Activated T-helper 2 cell treated with anti-CD3 and anti-CD28 coated beads, Interferon-gamma antibody, Interleukin-2, Interleukin-4, amounts not matched to agents 10 μg/mL and 5 μg/mL and 100 μg/mL, durations not matched to agents 14 hours and 24 hours and 36 hours (primary cell): ENCODE measurements around the gene ZNF146. TPM values are rescaled to one million over a fixed set of nuclear protein-coding genes. Genes with fewer than 3 reads are reported as not detected.

Experiments used
- DNase-seq: peaks from one replicate; pipeline ENCODE4 v3.0.0; 2021; ENCODE audit warnings: low spot score
- H3K27ac Mint-ChIP-seq: one replicate; pipeline ENCODE4 v1.8.0; 2021; ENCODE audit warnings: mixed read lengths
- H3K27me3 Mint-ChIP-seq: one replicate; pipeline ENCODE4 v1.8.0; 2021; ENCODE audit warnings: low read depth, mixed read lengths
- H3K36me3 Mint-ChIP-seq: one replicate; pipeline ENCODE4 v1.8.0; 2021; ENCODE audit warnings: low read depth, mixed read lengths
- H3K4me1 Mint-ChIP-seq: one replicate; pipeline ENCODE4 v1.8.0; 2021; ENCODE audit warnings: low read depth, mixed read lengths
- H3K4me3 Mint-ChIP-seq: one replicate; pipeline ENCODE4 v1.8.0; 2021; ENCODE audit warnings: low read depth, mild to moderate bottlenecking, moderate library complexity, mixed read lengths
- H3K9me3 Mint-ChIP-seq: one replicate; pipeline ENCODE4 v1.8.0; 2021; ENCODE audit warnings: mixed read lengths
- intact Hi-C: fragments of 100-400 bp; cut with micrococcal nuclease; formaldehyde crosslinking; loops from one replicate; pipeline ENCODE4 v1.15.1; 2023
- total RNA-seq: library from RNA; stranded (reverse); gene quantifications from 2 replicates; pipeline ENCODE4 v1.2.3, GENCODE V29; 2022

ZNF146 gene
- total RNA-seq, 1 donor from 2014 or later = 82.3 TPM

GRCh38 chr19:36245210-36246005 is 30.5 kb downstream of the ZNF146 start:
- Mint-ChIP-seq H3K36me3 (peaks cover 11% of the 10 kb centered on the region), H3K27ac (no peak overlapping the region), H3K4me3 (no peak overlapping the region), H3K27me3 (no peaks in the 10 kb centered on the region), H3K4me1 (no peaks in the 10 kb centered on the region), H3K9me3 (peaks cover 50% of the 10 kb centered on the region)
- no peak for DNase-seq
- intact Hi-C loops = no loop called here

GRCh38 chr19:36246006-36246481 is 31.1 kb downstream of the ZNF146 start:
- peaks cover 11% of the 10 kb centered on the region for H3K36me3 Mint-ChIP-seq
- H3K4me3 Mint-ChIP-seq = no peak overlapping the region
- DNase-seq = no peak
- peaks cover 50% of the 10 kb centered on the region for H3K9me3 Mint-ChIP-seq
- H3K27me3 Mint-ChIP-seq = no peaks in the 10 kb centered on the region
- no peaks in the 10 kb centered on the region for H3K4me1 Mint-ChIP-seq
- intact Hi-C loops = no loop called here
- no peak overlapping the region for H3K27ac Mint-ChIP-seq

DNA sequence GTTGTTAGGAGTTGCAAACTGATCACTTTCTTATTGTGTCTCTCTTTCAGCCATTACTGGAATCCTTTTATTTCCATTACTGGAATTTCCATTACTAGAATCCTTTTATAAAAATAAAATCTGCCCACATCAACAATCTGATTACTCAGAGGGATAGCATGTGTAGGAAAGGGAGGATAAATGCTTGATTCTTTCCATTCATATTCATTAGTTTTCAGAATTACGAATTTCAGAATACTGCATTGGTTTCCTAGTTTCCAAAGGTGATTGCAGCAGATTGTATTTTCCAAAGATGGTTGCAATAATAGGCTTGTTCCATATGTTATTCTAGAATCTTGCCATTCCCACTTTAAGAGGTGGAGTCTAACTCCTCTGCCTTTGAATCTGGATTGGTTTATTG is 37.1 kb downstream of the ZNF146 start:
- Mint-ChIP-seq H3K9me3 (peaks cover 41% of the 10 kb centered on the region), H3K27ac (no peak overlapping the region), H3K27me3 (no peaks in the 10 kb centered on the region), H3K36me3 (peaks cover 3% of the 10 kb centered on the region), H3K4me3 (no peak overlapping the region), H3K4me1 (no peaks in the 10 kb centered on the region)
- DNase-seq = no peak
- intact Hi-C loops = no loop called here

DNA sequence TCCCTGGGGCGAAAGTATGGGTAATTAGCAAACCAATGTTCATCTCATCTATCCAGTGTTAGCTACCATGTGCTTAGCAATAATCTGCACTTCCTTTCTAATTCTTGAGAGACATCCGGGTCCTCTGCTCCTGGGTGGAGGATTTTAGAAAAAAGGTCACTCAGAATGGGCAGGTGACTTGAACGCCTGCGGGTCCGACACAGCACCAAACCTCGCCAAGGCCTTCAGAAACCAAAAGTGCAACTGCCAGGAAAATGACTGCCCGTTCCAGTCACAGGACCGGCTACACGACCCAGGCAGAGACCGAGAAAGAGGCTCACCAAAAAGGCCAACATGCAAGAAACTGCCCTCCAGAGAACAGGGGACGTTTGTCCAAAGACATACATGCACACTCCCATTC is 39.9 kb downstream of the ZNF146 start:
- Mint-ChIP-seq H3K4me1 (no peaks in the 10 kb centered on the region), H3K9me3 (peaks cover 38% of the 10 kb centered on the region), H3K27me3 (no peaks in the 10 kb centered on the region), H3K36me3 (peaks cover 6% of the 10 kb centered on the region), H3K27ac (no peak overlapping the region), H3K4me3 (no peak overlapping the region)
- intact Hi-C loops = no loop called here
- no peak for DNase-seq

DNA sequence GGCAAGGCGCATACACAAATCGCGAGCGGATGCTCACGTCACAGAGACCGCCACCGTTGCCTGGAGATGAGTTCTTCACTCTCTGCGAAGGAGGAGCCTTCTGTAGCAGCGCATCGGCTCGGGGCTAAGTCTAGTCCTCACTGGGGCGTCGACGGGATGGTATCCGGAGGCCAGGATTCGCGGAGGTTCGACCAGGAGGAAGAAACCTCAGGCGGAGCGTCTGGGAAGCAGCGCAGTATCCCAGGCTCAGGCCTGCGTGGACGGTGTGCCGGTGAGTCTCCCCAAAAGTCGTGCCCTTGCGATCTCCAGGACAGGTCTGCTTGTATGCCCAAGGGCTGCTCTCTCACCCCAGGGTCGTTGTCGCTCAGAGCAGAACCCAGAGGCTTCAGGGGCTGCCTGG is 40.4 kb downstream of the ZNF146 start:
- intact Hi-C loops = no loop called here
- Mint-ChIP-seq H3K9me3 (peaks cover 38% of the 10 kb centered on the region), H3K4me1 (no peaks in the 10 kb centered on the region), H3K4me3 (no peak overlapping the region), H3K36me3 (peaks cover 6% of the 10 kb centered on the region), H3K27ac (no peak overlapping the region), H3K27me3 (no peaks in the 10 kb centered on the region)
- no peak for DNase-seq

- H3K27ac Mint-ChIP-seq = no peak overlapping the region
- no peaks in the 10 kb centered on the region for H3K4me1 Mint-ChIP-seq
- no peaks in the 10 kb centered on the region for H3K27me3 Mint-ChIP-seq
- H3K9me3 Mint-ChIP-seq = peaks cover 38% of the 10 kb centered on the region
- DNase-seq = no peak
- intact Hi-C loops = no loop called here
- no peak overlapping the region for H3K4me3 Mint-ChIP-seq
- peaks cover 6% of the 10 kb centered on the region for H3K36me3 Mint-ChIP-seq
Observed at GRCh38 chr19:36256064-36256463, 41.2 kb downstream of the ZNF146 start.

DNA sequence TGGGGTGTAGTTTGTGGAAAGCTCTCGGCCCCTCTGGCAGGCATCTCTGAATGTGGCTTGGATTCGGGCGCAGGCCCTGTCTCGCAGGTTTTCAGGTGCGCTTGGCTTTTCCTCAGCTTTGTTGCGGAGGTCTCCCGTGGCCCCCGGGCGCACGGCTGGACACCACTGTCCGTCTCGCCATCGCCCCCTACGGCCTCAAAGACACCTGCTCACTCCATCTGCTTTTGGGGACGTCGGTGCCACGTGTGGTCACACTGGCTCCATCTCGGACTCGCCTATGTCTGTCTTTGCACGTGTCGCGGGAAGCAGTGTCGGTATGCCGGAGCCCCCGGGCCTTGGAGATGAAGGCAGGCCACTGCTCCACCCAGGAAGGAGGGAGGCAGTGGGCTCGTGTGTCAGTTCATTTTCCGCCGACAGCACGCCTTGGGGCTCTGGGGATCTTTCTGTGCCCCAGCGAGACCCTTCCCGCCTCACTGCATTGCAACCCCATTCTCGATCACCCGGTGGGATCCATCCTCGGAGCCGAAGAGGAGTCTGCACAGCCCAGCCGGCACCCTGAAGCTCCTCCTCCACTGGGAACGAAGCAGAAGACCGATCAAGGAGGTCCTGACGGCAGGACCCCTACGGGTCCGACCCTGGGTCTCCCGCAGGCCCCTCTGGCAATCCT is 42.1 kb downstream of the ZNF146 start:
- no peak overlapping the region for H3K27ac Mint-ChIP-seq
- peaks cover 29% of the 10 kb centered on the region for H3K9me3 Mint-ChIP-seq
- intact Hi-C loops = no loop called here
- no peak overlapping the region for H3K4me3 Mint-ChIP-seq
- no peaks in the 10 kb centered on the region for H3K27me3 Mint-ChIP-seq
- peaks cover 6% of the 10 kb centered on the region for H3K36me3 Mint-ChIP-seq
- DNase-seq = no peak
- H3K4me1 Mint-ChIP-seq = no peaks in the 10 kb centered on the region

- Mint-ChIP-seq H3K9me3 (peaks cover 29% of the 10 kb centered on the region), H3K36me3 (peaks cover 6% of the 10 kb centered on the region), H3K27me3 (no peaks in the 10 kb centered on the region), H3K27ac (no peak overlapping the region), H3K4me3 (no peak overlapping the region), H3K4me1 (no peaks in the 10 kb centered on the region)
- no peak for DNase-seq
- intact Hi-C loops = no loop called here
Observed at GRCh38 chr19:36257520-36257876, 42.6 kb downstream of the ZNF146 start.

GRCh38 chr19:36258028-36258875 is 43.3 kb downstream of the ZNF146 start:
- Mint-ChIP-seq H3K4me3 (no peak overlapping the region), H3K27me3 (no peaks in the 10 kb centered on the region), H3K36me3 (peaks cover 6% of the 10 kb centered on the region), H3K4me1 (no peaks in the 10 kb centered on the region), H3K27ac (no peak overlapping the region), H3K9me3 (peaks cover 29% of the 10 kb centered on the region)
- DNase-seq = no peak
- intact Hi-C loops = no loop called here

GRCh38 chr19:36259211-36259610 is 44.3 kb downstream of the ZNF146 start:
- no peak overlapping the region for H3K4me3 Mint-ChIP-seq
- peaks cover 21% of the 10 kb centered on the region for H3K9me3 Mint-ChIP-seq
- no peak for DNase-seq
- no peaks in the 10 kb centered on the region for H3K27me3 Mint-ChIP-seq
- no peak overlapping the region for H3K27ac Mint-ChIP-seq
- no peaks in the 10 kb centered on the region for H3K4me1 Mint-ChIP-seq
- H3K36me3 Mint-ChIP-seq = peaks cover 6% of the 10 kb centered on the region
- intact Hi-C loops = no loop called here

DNA sequence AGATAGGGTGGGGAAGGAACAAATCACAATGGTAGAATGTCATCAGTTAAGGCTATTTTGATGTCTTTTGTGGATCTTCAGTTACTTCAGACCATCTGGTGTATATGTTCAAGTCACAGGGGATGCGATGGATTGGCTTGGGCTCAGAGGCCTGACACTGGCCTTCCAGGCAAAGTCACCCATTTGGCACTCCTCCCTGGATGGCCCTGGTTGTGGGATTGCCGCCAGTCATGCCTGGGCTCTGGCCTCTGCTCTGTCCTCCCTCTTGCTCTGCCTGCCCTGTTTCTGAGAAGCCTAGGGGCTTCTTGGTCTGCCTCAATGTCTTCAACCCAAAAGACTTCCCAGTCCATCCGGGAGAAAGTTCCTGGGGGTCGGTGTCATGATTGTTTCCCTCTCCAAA is 50.2 kb downstream of the ZNF146 start:
- H3K27me3 Mint-ChIP-seq = no peaks in the 10 kb centered on the region
- H3K36me3 Mint-ChIP-seq = peaks cover 5% of the 10 kb centered on the region
- no peak overlapping the region for H3K4me3 Mint-ChIP-seq
- intact Hi-C loops = no loop called here
- H3K4me1 Mint-ChIP-seq = no peaks in the 10 kb centered on the region
- H3K27ac Mint-ChIP-seq = no peak overlapping the region
- no peak for DNase-seq
- H3K9me3 Mint-ChIP-seq = peaks cover 10% of the 10 kb centered on the region

DNA sequence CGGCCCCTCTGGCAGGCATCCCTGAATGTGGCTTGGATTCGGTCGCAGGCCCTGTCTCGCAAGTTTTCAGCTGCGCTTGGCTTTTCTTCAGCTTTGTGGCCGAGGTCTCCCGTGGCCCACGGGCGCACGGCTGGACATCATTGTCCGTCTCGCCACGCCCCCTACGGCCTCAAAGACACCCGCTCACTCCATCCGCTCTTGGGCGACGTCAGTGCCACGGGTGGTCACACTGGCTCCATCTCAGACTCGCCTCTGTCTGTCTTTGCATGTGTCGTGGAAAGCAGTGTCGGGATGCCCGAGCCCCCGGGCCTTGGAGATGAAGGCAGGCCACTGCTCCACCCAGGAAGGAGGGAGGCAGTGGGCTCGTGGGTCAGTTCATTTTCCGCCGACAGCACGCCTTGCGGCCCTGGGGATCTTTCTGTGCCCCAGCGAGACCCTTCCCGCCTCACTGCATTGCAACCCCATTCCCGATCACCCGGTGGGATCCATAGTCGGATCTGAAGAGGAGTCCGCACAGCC is 51.0 kb downstream of the ZNF146 start:
- intact Hi-C loops = no loop called here
- H3K4me1 Mint-ChIP-seq = no peaks in the 10 kb centered on the region
- peaks cover 10% of the 10 kb centered on the region for H3K9me3 Mint-ChIP-seq
- DNase-seq = no peak
- peaks cover 5% of the 10 kb centered on the region for H3K36me3 Mint-ChIP-seq
- no peak overlapping the region for H3K4me3 Mint-ChIP-seq
- no peak overlapping the region for H3K27ac Mint-ChIP-seq
- H3K27me3 Mint-ChIP-seq = no peaks in the 10 kb centered on the region
